ENCODE data around the gene FOSB. TPM values are rescaled to one million over a fixed set of nuclear protein-coding genes. Genes with fewer than 3 reads are reported as not detected.
A peak's percentile ranks its signal among the peaks of the same experiment; 100 is the strongest.

Gene FOSB
- total RNA-seq, 4 donors from 2014 or later, result 0.85 to 56.1 (median 9.6) TPM

- Histone ChIP-seq H3K27me3 (no peaks in the 10 kb centered on the region), H3K9me3 (no peaks in the 10 kb centered on the region), H3K4me1 (peaks cover 0 to 10% (median 0%) of the 10 kb centered on the region in 4 donors), H3K36me3 (no peaks in the 10 kb centered on the region), H3K4me3 (no peak overlapping the region), H3K27ac (peak overlapping the region in 1 of 4 donors; percentile 10)
- no peak for DNase-seq
- no peak for TF ChIP-seq CTCF (IDR thresholded peaks at IDR 0.05)
- no peak for TF ChIP-seq POLR2A (IDR thresholded peaks at IDR 0.05)
These were observed 9.4 kb downstream of the FOSB start for GRCh38 chr19:45477186-45477585.

DNA sequence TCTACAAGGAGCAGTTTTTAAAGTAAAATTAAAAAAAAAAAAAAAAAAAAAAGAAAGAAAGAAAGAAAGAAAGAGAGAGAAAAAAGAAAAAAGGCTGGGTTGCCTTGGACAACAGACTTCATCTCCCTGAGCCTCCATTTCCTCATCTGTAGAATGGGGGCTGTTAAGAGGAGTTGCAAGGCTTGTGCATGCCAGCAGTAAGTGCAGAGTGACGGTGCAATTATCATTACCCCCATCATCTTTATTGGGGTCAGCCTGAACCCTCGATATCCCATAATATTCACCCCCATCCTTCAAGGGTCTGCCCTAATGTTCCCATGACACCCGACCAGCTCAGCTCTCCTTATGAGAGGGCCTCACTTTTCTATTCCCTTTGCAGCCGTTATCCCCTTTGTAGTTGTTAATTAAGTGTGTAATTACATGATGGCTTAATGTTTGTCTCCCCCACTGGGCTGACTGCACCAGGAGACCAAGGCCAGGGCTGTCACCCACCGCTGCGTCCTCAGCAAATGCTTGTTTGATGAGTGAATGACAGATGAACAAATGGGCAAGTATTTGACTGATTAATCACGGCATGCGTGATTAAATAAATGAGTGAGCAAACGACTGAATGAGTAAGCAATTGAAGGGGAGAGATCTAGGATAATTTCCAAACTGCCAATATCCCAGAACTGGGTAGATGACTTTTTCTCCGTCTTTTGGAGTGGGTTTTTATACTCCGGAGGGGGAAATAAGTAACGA is 10.1 kb downstream of the FOSB start:
- TF ChIP-seq POLR2A (IDR thresholded peaks at IDR 0.05) (no peak), CTCF (IDR thresholded peaks at IDR 0.05) (no peak)
- Histone ChIP-seq H3K9me3 (no peaks in the 10 kb centered on the region), H3K4me1 (peaks cover 0 to 10% (median 0%) of the 10 kb centered on the region in 4 donors), H3K27me3 (no peaks in the 10 kb centered on the region), H3K27ac (peak overlapping the region; percentile 84 to 95 (median 88)), H3K4me3 (peak overlapping the region; percentile 40 to 54 (median 46)), H3K36me3 (no peaks in the 10 kb centered on the region)
- DNase-seq, result no peak

GRCh38 chr19:45478454-45479238 is 10.8 kb downstream of the FOSB start:
- TF ChIP-seq POLR2A (IDR thresholded peaks at IDR 0.05) (peak; percentile 42 to 55), CTCF (IDR thresholded peaks at IDR 0.05) (peak; percentile 97 to 99 (median 98))
- Histone ChIP-seq H3K4me3 (peak overlapping the region; percentile 40 to 54 (median 46)), H3K36me3 (no peaks in the 10 kb centered on the region), H3K27ac (peak overlapping the region; percentile 84 to 95 (median 88)), H3K27me3 (no peaks in the 10 kb centered on the region), H3K4me1 (peaks cover 0 to 10% (median 0%) of the 10 kb centered on the region in 4 donors), H3K9me3 (no peaks in the 10 kb centered on the region)
- DNase-seq, result peak; percentile 82 to 94 (median 87)

DNA sequence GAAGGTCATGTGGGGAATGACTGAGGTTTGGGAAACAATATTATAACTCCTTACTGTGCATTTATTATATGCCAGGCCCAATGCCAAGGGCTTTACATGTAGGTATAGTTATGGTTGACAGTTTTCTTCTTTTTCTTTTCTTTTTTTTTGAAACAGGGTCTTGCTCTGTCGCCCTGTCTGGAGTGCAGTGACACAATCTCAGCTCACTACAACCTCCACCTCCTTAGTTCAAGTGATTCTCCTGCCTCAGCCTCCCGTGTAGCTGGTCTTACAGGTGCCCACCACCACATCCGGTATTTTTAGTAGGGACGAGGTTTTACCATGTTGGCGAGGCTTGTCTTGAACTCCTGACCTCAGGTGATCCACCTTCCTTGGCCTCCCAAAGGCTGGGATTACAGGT is 15.2 kb downstream of the FOSB start:
- TF ChIP-seq CTCF (IDR thresholded peaks at IDR 0.05) (no peak), POLR2A (IDR thresholded peaks at IDR 0.05) (no peak)
- no peak for DNase-seq
- no peaks in the 10 kb centered on the region for H3K36me3 ChIP-seq

DNA sequence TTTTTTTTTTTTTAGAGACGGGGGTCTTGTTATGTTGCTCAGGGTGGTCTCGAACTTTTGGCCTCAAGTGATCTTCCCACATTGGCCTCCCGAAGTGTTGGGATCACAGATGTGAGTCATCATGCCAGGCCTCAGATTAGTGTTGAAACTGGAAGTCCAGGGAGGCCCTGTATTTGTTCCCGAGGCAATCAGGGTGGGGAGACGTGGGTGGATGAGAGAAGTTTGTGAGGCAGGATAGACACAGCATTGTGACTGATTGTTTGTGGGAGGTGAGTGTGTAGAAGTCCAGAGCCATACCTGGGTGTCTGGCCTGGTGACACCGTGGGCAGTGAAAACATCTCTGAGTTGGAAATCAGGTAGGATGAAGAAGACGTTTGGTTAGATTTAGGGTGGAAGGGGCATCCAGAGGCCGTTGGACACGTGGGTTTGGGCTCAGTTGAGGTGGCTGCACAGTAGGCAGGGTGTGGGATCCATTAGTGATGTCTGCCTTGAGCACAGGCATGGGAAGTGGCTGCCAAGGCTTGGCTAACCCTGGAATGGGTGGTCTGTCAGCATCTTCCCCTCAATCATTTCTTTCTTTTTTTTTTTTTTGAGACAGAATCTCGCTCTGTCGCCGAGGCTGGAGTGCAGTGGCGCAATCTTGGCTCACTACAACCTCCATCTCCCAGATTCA is 16.6 kb downstream of the FOSB start:
- Histone ChIP-seq H3K9me3 (no peaks in the 10 kb centered on the region), H3K4me3 (no peak overlapping the region), H3K36me3 (no peaks in the 10 kb centered on the region), H3K27ac (no peak overlapping the region), H3K4me1 (peaks cover 0 to 4% (median 0%) of the 10 kb centered on the region in 4 donors), H3K27me3 (no peaks in the 10 kb centered on the region)
- DNase-seq, result no peak
- TF ChIP-seq CTCF (IDR thresholded peaks at IDR 0.05) (no peak), POLR2A (IDR thresholded peaks at IDR 0.05) (no peak)

More for the DNA sequence above, 15.2 kb downstream of the FOSB start:
- no peaks in the 10 kb centered on the region for H3K9me3 ChIP-seq
- no peak overlapping the region for H3K27ac ChIP-seq
- no peaks in the 10 kb centered on the region for H3K27me3 ChIP-seq
- H3K4me1 ChIP-seq, result peaks cover 0 to 6% (median 0%) of the 10 kb centered on the region in 4 donors
- no peak overlapping the region for H3K4me3 ChIP-seq

Measured in Peyer's patch (tissue), 4 donors.